Neuronal stem cell (in vitro differentiated cells): ENCODE results near the gene PIK3R2.
A peak's percentile ranks its signal among the peaks of the same experiment; 100 is the strongest.

Source experiments
- DNase-seq: peaks from one replicate; pipeline ENCODE4 v3.0.0-alpha.2; 2013; ENCODE audit warnings: low spot score
- H2AFZ ChIP-seq: one replicate; pipeline ENCODE4 v1.6.1; 2013; ENCODE audit warnings: mild to moderate bottlenecking, low read length, inconsistent platforms
- H2AK5ac ChIP-seq: 2 replicates; pipeline ENCODE4 v1.6.1; 2013; ENCODE audit warnings: low read depth, mild to moderate bottlenecking, inconsistent platforms, low read length, moderate library complexity, mixed read lengths
- H2BK120ac ChIP-seq: 2 replicates; pipeline ENCODE4 v1.6.1; 2013; ENCODE audit warnings: low read depth, mild to moderate bottlenecking, inconsistent platforms, low read length, moderate library complexity, mixed read lengths
- H2BK12ac ChIP-seq: one replicate; pipeline ENCODE4 v1.6.1; 2013; ENCODE audit warnings: low read length, inconsistent platforms
- H2BK15ac ChIP-seq: 2 replicates; pipeline ENCODE4 v1.6.1; 2013; ENCODE audit warnings: mild to moderate bottlenecking, low read length, inconsistent platforms, mixed read lengths
- H2BK5ac ChIP-seq: one replicate; pipeline ENCODE4 v1.6.1; 2013; ENCODE audit warnings: inconsistent platforms, mild to moderate bottlenecking, low read length, moderate library complexity
- H3K14ac ChIP-seq: one replicate; pipeline ENCODE4 v1.6.1; 2013; ENCODE audit warnings: low read length, inconsistent platforms
- H3K18ac ChIP-seq: 2 replicates; pipeline ENCODE4 v1.6.1; 2013; ENCODE audit warnings: low read length, inconsistent platforms
- H3K23ac ChIP-seq: 2 replicates; pipeline ENCODE4 v1.6.1; 2013; ENCODE audit warnings: low read depth, mild to moderate bottlenecking, mixed read lengths, low read length, inconsistent platforms; ENCODE audit not compliant: poor library complexity
- H3K27ac ChIP-seq: replicated peaks from 3 replicates; pipeline ENCODE4 v1.5.1; 2013; ENCODE audit warnings: low read length, inconsistent platforms
- H3K27me3 ChIP-seq, 3 experiments: 2 replicates each; pipeline ENCODE4 v1.6.1; 2013; ENCODE audit warnings: low read length in 3 of 3, mild to moderate bottlenecking in 2 of 3, inconsistent platforms in 1 of 3, low read depth in 1 of 3, mixed read lengths in 1 of 3, moderate library complexity in 1 of 3; ENCODE audit not compliant: control insufficient read depth in 3 of 3, insufficient read depth in 3 of 3
- H3K36me3 ChIP-seq, 2 donors: replicated peaks in 1 of 2; 2 replicates each; pipeline ENCODE4 v1.6.1; 2013; ENCODE audit warnings: low read length in 2 of 2; ENCODE audit not compliant: control insufficient read depth in 2 of 2, insufficient read depth in 2 of 2
- H3K4ac ChIP-seq: 2 replicates; pipeline ENCODE4 v1.6.1; 2013; ENCODE audit warnings: inconsistent platforms, mild to moderate bottlenecking, low read length, moderate library complexity
- H3K4me1 ChIP-seq, 2 donors: 1 replicate in 1 of 2; 2 replicates in 1 of 2; pipeline ENCODE4 v1.6.1; 2013; ENCODE audit warnings: low read length in 2 of 2, low read depth in 1 of 2; ENCODE audit not compliant: control insufficient read depth in 2 of 2, insufficient read depth in 1 of 2
- H3K4me2 ChIP-seq: one replicate; pipeline ENCODE4 v1.6.1; 2013; ENCODE audit warnings: mild to moderate bottlenecking, low read length, inconsistent platforms; ENCODE audit not compliant: insufficient read depth, poor library complexity, severe bottlenecking
- H3K4me3 ChIP-seq, 2 donors: 2 replicates each; pipeline ENCODE4 v1.5.1; 2013; ENCODE audit warnings: low read length in 2 of 2, mild to moderate bottlenecking in 2 of 2, inconsistent platforms in 1 of 2, moderate library complexity in 1 of 2
- H3K79me1 ChIP-seq: one replicate; pipeline ENCODE4 v1.6.1; 2013; ENCODE audit warnings: low read depth, mild to moderate bottlenecking, inconsistent platforms, low read length, moderate library complexity
- H3K9ac ChIP-seq: one replicate; pipeline ENCODE4 v1.6.1; 2013; ENCODE audit warnings: mild to moderate bottlenecking, low read depth, low read length, inconsistent platforms; ENCODE audit not compliant: poor library complexity
- H3K9me3 ChIP-seq, 2 donors: replicated peaks in 1 of 2; 2 replicates each; pipeline versions ENCODE3 to v1.6.1; 2013; ENCODE audit warnings: low read length in 2 of 2, mild to moderate bottlenecking in 2 of 2, inconsistent platforms in 1 of 2, low read depth in 1 of 2, mixed read lengths in 1 of 2, moderate library complexity in 1 of 2; ENCODE audit not compliant: control insufficient read depth in 2 of 2, insufficient read depth in 1 of 2
- H4K8ac ChIP-seq: one replicate; pipeline ENCODE4 v1.6.1; 2013; ENCODE audit warnings: low read depth, mild to moderate bottlenecking, inconsistent platforms, low read length, moderate library complexity
- H4K91ac ChIP-seq: one replicate; pipeline ENCODE4 v1.6.1; 2013; ENCODE audit warnings: low read length, low read depth, mild to moderate bottlenecking, inconsistent platforms; ENCODE audit not compliant: poor library complexity
- WGBS, 2 donors: extraction: QIAGEN DNeasy Blood & Tissue Kit; methylation state at CpG; one replicate each; pipeline ENCODE4 v1.1.7; 2013; ENCODE audit warnings: missing lambda C conversion rate in 2 of 2, mixed read lengths in 1 of 2; ENCODE audit not compliant: insufficient read length in 2 of 2, insufficient replicate concordance in 1 of 2; ENCODE audit errors: extremely low coverage in 2 of 2; 5-methylcytosine and 5-hydroxymethylcytosine counted together

Gene PIK3R2

GRCh38 chr19:18174983-18175382 lies 22.0 kb downstream of the PIK3R2 start:
- DNase-seq, result no peak
- peak overlapping the region; percentile 39 for H3K14ac ChIP-seq
- H3K27ac ChIP-seq, result no peak overlapping the region
- H3K27me3 ChIP-seq, result peaks cover 3 to 27% (median 25%) of the 10 kb centered on the region in 3 experiments
- H2AK5ac ChIP-seq, result peak overlapping the region; percentile 33
- peak overlapping the region; percentile 60 for H3K4ac ChIP-seq
- H2BK12ac ChIP-seq, result no peak overlapping the region
- no peaks in the 10 kb centered on the region for H3K9me3 ChIP-seq
- no peak overlapping the region for H2AFZ ChIP-seq
- H2BK15ac ChIP-seq, result no peak overlapping the region
- H2BK5ac ChIP-seq, result no peak overlapping the region
- H3K4me1 ChIP-seq, result peaks cover 3 to 8% of the 10 kb centered on the region in 2 donors
- H4K8ac ChIP-seq, result no peak overlapping the region
- H3K9ac ChIP-seq, result no peak overlapping the region
- H3K4me3 ChIP-seq, result no peak overlapping the region
- H3K79me1 ChIP-seq, result no peaks in the 10 kb centered on the region
- no peak overlapping the region for H2BK120ac ChIP-seq
- no peak overlapping the region for H4K91ac ChIP-seq
- H3K18ac ChIP-seq, result peak overlapping the region; percentile 46
- H3K23ac ChIP-seq, result peak overlapping the region; percentile 34
- peaks cover 0 to 9% of the 10 kb centered on the region in 2 donors for H3K36me3 ChIP-seq
- WGBS, 2 donors, result no CpG with 5 or more reads among the region's 11 CpGs
- H3K4me2 ChIP-seq, result no peak overlapping the region

- Histone ChIP-seq H3K4me3 (peak overlapping the region in 1 of 2 donors; percentile 53), H3K23ac (no peak overlapping the region), H2AK5ac (peak overlapping the region; percentile 17), H4K91ac (no peak overlapping the region), H2BK120ac (no peak overlapping the region), H4K8ac (no peak overlapping the region), H2BK5ac (no peak overlapping the region), H3K27me3 (peaks cover 3 to 27% (median 25%) of the 10 kb centered on the region in 3 experiments), H2BK15ac (no peak overlapping the region), H3K14ac (no peak overlapping the region), H3K79me1 (no peaks in the 10 kb centered on the region), H2AFZ (no peak overlapping the region), H3K36me3 (no peaks in the 10 kb centered on the region), H2BK12ac (no peak overlapping the region), H3K9me3 (no peaks in the 10 kb centered on the region), H3K18ac (no peak overlapping the region), H3K9ac (peak overlapping the region; percentile 51), H3K4me2 (no peak overlapping the region), H3K4ac (no peak overlapping the region), H3K27ac (no peak overlapping the region), H3K4me1 (peaks cover 3 to 8% of the 10 kb centered on the region in 2 donors)
- no peak for DNase-seq
- WGBS, 2 donors, result no CpG with 5 or more reads among the region's 19 CpGs
These were observed 23.7 kb downstream of the PIK3R2 start for GRCh38 chr19:18176367-18177310.

GRCh38 chr19:18179957-18180356 lies 27.0 kb downstream of the PIK3R2 start:
- H2AFZ ChIP-seq, result no peak overlapping the region
- no peak overlapping the region for H3K14ac ChIP-seq
- no peaks in the 10 kb centered on the region for H3K4me1 ChIP-seq
- no peaks in the 10 kb centered on the region for H3K36me3 ChIP-seq
- H3K23ac ChIP-seq, result no peak overlapping the region
- DNase-seq, result no peak
- H3K4ac ChIP-seq, result no peak overlapping the region
- H4K91ac ChIP-seq, result no peak overlapping the region
- H3K4me2 ChIP-seq, result no peak overlapping the region
- H2BK120ac ChIP-seq, result no peak overlapping the region
- H2BK15ac ChIP-seq, result no peak overlapping the region
- H2AK5ac ChIP-seq, result no peak overlapping the region
- no peak overlapping the region for H3K18ac ChIP-seq
- no peaks in the 10 kb centered on the region for H3K79me1 ChIP-seq
- no peak overlapping the region for H2BK12ac ChIP-seq
- H3K9me3 ChIP-seq, result no peaks in the 10 kb centered on the region
- H3K27me3 ChIP-seq, result peaks cover 0 to 13% (median 8%) of the 10 kb centered on the region in 3 experiments
- no peak overlapping the region for H3K27ac ChIP-seq
- no CpG with 5 or more reads among the region's 5 CpGs for WGBS, 2 donors
- H4K8ac ChIP-seq, result no peak overlapping the region
- no peak overlapping the region for H3K4me3 ChIP-seq
- H2BK5ac ChIP-seq, result no peak overlapping the region
- no peak overlapping the region for H3K9ac ChIP-seq

GRCh38 chr19:18183529-18183928 lies 30.6 kb downstream of the PIK3R2 start:
- Histone ChIP-seq H3K9me3 (no peaks in the 10 kb centered on the region), H2BK120ac (no peak overlapping the region), H2BK5ac (no peak overlapping the region), H3K4ac (no peak overlapping the region), H4K91ac (no peak overlapping the region), H3K27me3 (no peaks in the 10 kb centered on the region), H3K18ac (no peak overlapping the region), H3K4me1 (no peaks in the 10 kb centered on the region), H3K27ac (no peak overlapping the region), H2AK5ac (no peak overlapping the region), H2AFZ (no peak overlapping the region), H3K9ac (no peak overlapping the region), H3K4me3 (no peak overlapping the region), H3K4me2 (no peak overlapping the region), H4K8ac (no peak overlapping the region), H2BK15ac (no peak overlapping the region), H3K14ac (no peak overlapping the region), H2BK12ac (no peak overlapping the region), H3K79me1 (no peaks in the 10 kb centered on the region), H3K36me3 (no peaks in the 10 kb centered on the region), H3K23ac (no peak overlapping the region)
- no peak for DNase-seq
